Glutamatergic neuron (in vitro differentiated cells): ENCODE data around the gene PRSS27. TPM values are rescaled to one million over a fixed set of nuclear protein-coding genes. Genes with fewer than 3 reads are reported as not detected.
A peak's percentile ranks its signal among the peaks of the same experiment; 100 is the strongest.
"Not testable (repeated sequence)": the region's sequence is repeated elsewhere in the genome, so short reads cannot be mapped to it uniquely, and the experiment has no call there.

Experiments used
- DNase-seq: peaks from one replicate; pipeline ENCODE4 v3.0.0; 2022
- H3K27ac Mint-ChIP-seq: one replicate; pipeline ENCODE4 v1.8.0; 2020; ENCODE audit warnings: mild to moderate bottlenecking, mixed read lengths, inconsistent platforms; ENCODE audit not compliant: unreplicated experiment
- H3K27me3 Mint-ChIP-seq: one replicate; pipeline ENCODE4 v1.8.0; 2020; ENCODE audit warnings: mild to moderate bottlenecking, moderate library complexity, mixed read lengths, inconsistent platforms; ENCODE audit not compliant: unreplicated experiment
- H3K36me3 Mint-ChIP-seq: one replicate; pipeline ENCODE4 v1.8.0; 2020; ENCODE audit warnings: mild to moderate bottlenecking, mixed read lengths, inconsistent platforms; ENCODE audit not compliant: unreplicated experiment
- H3K4me1 Mint-ChIP-seq: one replicate; pipeline ENCODE4 v1.8.0; 2020; ENCODE audit warnings: mild to moderate bottlenecking, low read depth, mixed read lengths, inconsistent platforms; ENCODE audit not compliant: unreplicated experiment
- H3K4me3 Mint-ChIP-seq: one replicate; pipeline ENCODE4 v1.8.0; 2020; ENCODE audit warnings: mild to moderate bottlenecking, mixed read lengths, inconsistent platforms; ENCODE audit not compliant: unreplicated experiment
- H3K9me3 Mint-ChIP-seq: one replicate; pipeline ENCODE4 v1.8.0; 2020; ENCODE audit warnings: mild to moderate bottlenecking, moderate library complexity, mixed read lengths, inconsistent platforms; ENCODE audit not compliant: unreplicated experiment
- CTCF ChIP-seq: fragments of 200-600 bp; sonication (generic); IDR thresholded peaks from one replicate; pipeline ENCODE4 v1.5.0; 2021; ENCODE audit not compliant: partially characterized antibody, unreplicated experiment
- total RNA-seq: library from RNA; stranded (reverse); fragmentation: NEBNext Ultra II Directional; extraction: Animal tissue kit (Norgen Biotek cat#: 25700); gene quantifications from one replicate; pipeline ENCODE4 v1.2.1, GENCODE V29; 2021; ENCODE audit not compliant: unreplicated experiment

Gene PRSS27
- total RNA-seq, 1 donor from 2014 or later = 10.8 TPM

- TF ChIP-seq CTCF = no peak
- DNase-seq = no peak
- peaks cover 2% of the 10 kb centered on the region for H3K27me3 Mint-ChIP-seq
Measured at GRCh38 chr16:2675714-2676113, 44.3 kb downstream of the PRSS27 start.

GRCh38 chr16:2675021-2675420 is 45.0 kb downstream of the PRSS27 start:
- Mint-ChIP-seq H3K9me3 (peaks cover 6% of the 10 kb centered on the region), H3K36me3 (no peaks in the 10 kb centered on the region), H3K4me3 (peak overlapping the region; percentile 30), H3K27ac (no peak overlapping the region), H3K27me3 (peaks cover 2% of the 10 kb centered on the region), H3K4me1 (peaks cover 21% of the 10 kb centered on the region)
- DNase-seq = no peak
- TF ChIP-seq CTCF = no peak

More at GRCh38 chr16:2675714-2676113, 44.3 kb downstream of the PRSS27 start:
- Mint-ChIP-seq H3K36me3 (no peaks in the 10 kb centered on the region), H3K27ac (no peak overlapping the region), H3K4me1 (peaks cover 15% of the 10 kb centered on the region), H3K9me3 (peaks cover 4% of the 10 kb centered on the region), H3K4me3 (no peak overlapping the region)

GRCh38 chr16:2673066-2673999 is 46.7 kb downstream of the PRSS27 start:
- Mint-ChIP-seq H3K9me3 (peaks cover 9% of the 10 kb centered on the region), H3K4me3 (peak overlapping the region; percentile 85), H3K27ac (peak overlapping the region; percentile 28), H3K27me3 (no peaks in the 10 kb centered on the region), H3K4me1 (peaks cover 33% of the 10 kb centered on the region), H3K36me3 (no peaks in the 10 kb centered on the region)
- peak; percentile 97 for DNase-seq
- no peak for TF ChIP-seq CTCF

- H3K4me3 Mint-ChIP-seq = peak overlapping the region; percentile 91
- H3K9me3 Mint-ChIP-seq = peaks cover 9% of the 10 kb centered on the region
- no peak for TF ChIP-seq CTCF
- DNase-seq = no peak
- peaks cover 33% of the 10 kb centered on the region for H3K4me1 Mint-ChIP-seq
- H3K36me3 Mint-ChIP-seq = no peaks in the 10 kb centered on the region
- no peaks in the 10 kb centered on the region for H3K27me3 Mint-ChIP-seq
- H3K27ac Mint-ChIP-seq = no peak overlapping the region
Measured at GRCh38 chr16:2671741-2672140, 48.3 kb downstream of the PRSS27 start.

GRCh38 chr16:2671193-2671592 is 48.8 kb downstream of the PRSS27 start:
- not testable (repeated sequence) for H3K36me3 Mint-ChIP-seq, H3K9me3 Mint-ChIP-seq, H3K27me3 Mint-ChIP-seq
- H3K27ac Mint-ChIP-seq = peak overlapping the region; percentile 100
- H3K4me3 Mint-ChIP-seq = peak overlapping the region; percentile 90
- DNase-seq = peak; percentile 83
- H3K4me1 Mint-ChIP-seq = peaks cover 33% of the 10 kb centered on the region
- peak; percentile 16 for TF ChIP-seq CTCF
